Measurements from ENCODE around the gene PDE2A.

DNA sequence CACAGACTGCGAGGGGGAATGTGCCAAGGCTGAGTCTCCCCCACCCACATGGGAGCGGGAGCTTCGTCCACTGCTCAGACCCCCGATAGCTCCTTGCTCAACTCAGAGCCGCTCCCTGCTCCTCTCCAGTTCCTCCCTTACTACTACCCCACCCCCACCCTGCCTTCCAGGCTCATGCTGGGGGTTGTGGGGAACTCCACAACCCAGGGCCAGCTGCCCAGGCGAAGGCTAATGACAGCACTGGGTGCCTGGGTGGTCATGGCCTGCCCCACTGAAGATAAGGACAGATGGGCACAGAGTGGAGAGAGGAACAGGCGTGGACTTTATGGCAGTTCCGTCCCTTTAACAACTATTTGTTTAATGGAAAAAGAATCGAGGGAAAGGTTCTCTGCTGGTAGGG, 73.7 kb downstream of the PDE2A start:
- TF ChIP-seq CTCF (IDR thresholded peaks at IDR 0.05) (no peak), POLR2A (IDR thresholded peaks at IDR 0.05) (no peak)

All from uterus (tissue), 2 donors.